ENCODE results near the gene CCNL1. TPM values are rescaled to one million over a fixed set of nuclear protein-coding genes. Genes with fewer than 3 reads are reported as not detected.

Gene CCNL1
- total RNA-seq, 1 donor from 2014 or later, result 222 TPM

DNA sequence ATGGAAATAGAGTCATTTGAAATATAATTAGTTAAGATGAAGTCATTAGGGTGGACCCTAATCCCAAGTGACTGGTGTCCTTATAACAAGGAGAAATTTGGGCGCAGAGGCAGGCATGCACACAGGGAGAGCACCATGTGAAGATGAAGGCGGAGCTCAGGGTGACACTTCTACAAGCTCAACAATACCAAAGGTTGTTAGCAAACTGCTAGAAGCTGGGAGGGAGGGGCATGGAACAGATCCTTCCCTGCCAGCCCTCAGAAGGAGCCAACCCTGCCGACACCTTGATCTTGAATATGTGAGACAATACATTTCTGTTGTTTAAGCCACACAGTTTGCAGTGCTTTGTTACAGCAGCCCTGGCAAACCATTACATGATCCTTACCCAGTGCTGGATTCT lies 57.8 kb downstream of the CCNL1 start:
- TF ChIP-seq, protein P1, sequence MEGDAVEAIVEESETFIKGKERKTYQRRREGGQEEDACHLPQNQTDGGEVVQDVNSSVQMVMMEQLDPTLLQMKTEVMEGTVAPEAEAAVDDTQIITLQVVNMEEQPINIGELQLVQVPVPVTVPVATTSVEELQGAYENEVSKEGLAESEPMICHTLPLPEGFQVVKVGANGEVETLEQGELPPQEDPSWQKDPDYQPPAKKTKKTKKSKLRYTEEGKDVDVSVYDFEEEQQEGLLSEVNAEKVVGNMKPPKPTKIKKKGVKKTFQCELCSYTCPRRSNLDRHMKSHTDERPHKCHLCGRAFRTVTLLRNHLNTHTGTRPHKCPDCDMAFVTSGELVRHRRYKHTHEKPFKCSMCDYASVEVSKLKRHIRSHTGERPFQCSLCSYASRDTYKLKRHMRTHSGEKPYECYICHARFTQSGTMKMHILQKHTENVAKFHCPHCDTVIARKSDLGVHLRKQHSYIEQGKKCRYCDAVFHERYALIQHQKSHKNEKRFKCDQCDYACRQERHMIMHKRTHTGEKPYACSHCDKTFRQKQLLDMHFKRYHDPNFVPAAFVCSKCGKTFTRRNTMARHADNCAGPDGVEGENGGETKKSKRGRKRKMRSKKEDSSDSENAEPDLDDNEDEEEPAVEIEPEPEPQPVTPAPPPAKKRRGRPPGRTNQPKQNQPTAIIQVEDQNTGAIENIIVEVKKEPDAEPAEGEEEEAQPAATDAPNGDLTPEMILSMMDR (IDR thresholded peaks at IDR 0.05), result no peak
- POLR2A ChIA-PET, result interaction anchor here (0.6 to 1.5 kb wide), 3 partner anchors 13 to 605 kb away, joined by 4 to 6 read pairs (median 5); partner anchors contain the start of gene CCNL1
- no peak overlapping the region for H3K27ac Mint-ChIP-seq
- CTCF ChIA-PET, result no interaction called here
- ATAC-seq (ENCODE audit: low read depth) (no peak), DNase-seq (no peak)
- H3K36me3 Mint-ChIP-seq (ENCODE audit: low read depth), result no peaks in the 10 kb centered on the region
- intact Hi-C loops (cut with micrococcal nuclease), result no loop called here
- no peak overlapping the region for H3K4me3 Mint-ChIP-seq
- peaks cover 30% of the 10 kb centered on the region for H3K4me1 Mint-ChIP-seq
- H3K9me3 Mint-ChIP-seq, result no peaks in the 10 kb centered on the region
- H3K27me3 Mint-ChIP-seq, result no peaks in the 10 kb centered on the region

- DNase-seq (no peak), ATAC-seq (ENCODE audit: low read depth) (no peak)
- ChIA-PET CTCF (no interaction called here), POLR2A (interaction anchor here (0.5 to 1.5 kb wide), 2 partner anchors 13 to 59 kb away, joined by 3 to 6 read pairs; no protein-coding TSS in a partner anchor)
- no peaks in the 10 kb centered on the region for H3K36me3 Mint-ChIP-seq (ENCODE audit: low read depth)
- no peak overlapping the region for H3K27ac Mint-ChIP-seq
- H3K4me1 Mint-ChIP-seq, result peaks cover 30% of the 10 kb centered on the region
- no peaks in the 10 kb centered on the region for H3K27me3 Mint-ChIP-seq
- no peaks in the 10 kb centered on the region for H3K9me3 Mint-ChIP-seq
- TF ChIP-seq, protein P1 (IDR thresholded peaks at IDR 0.05), result no peak
- intact Hi-C loops (cut with micrococcal nuclease), result no loop called here
- no peak overlapping the region for H3K4me3 Mint-ChIP-seq
Measured at GRCh38 chr3:157101486-157101885, 58.5 kb downstream of the CCNL1 start.

DNA sequence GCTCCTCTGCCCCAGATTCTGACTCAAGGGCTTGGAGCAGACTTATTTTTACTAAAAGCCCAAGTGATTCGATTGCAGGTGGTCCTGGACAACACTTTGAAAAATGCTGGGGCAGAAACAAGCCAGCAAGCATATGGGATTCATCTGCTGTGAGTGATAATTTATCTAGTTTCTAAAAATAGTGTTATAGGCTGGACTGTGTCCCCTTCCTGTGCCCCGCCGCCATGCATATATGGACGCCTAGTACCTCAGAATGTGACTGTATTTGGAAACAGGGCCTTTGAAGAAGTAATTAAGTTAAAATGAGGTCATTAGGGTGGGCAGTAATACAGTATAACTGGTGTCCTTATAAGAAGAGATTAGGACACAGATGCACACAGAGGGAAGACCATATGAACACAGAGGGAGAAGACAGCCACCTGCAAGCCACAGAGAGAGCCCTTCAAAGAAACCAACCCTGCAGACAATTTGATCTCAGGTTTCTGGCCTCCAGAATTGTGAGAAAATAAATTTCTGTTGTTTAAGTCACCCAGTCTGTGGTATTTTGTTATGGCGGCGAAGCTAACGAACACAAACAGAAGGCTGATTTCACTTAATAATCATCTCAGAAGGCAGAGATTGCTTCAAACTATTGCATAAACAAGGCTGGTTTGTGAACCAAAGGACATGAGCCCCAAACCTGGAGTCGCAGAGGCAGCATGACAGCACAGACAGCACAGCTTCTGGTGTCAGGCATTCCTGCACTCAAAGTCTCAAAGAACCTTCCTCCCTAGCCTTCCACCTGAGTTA lies 59.1 kb downstream of the CCNL1 start:
- CTCF ChIA-PET, result no interaction called here
- H3K36me3 Mint-ChIP-seq (ENCODE audit: low read depth), result no peaks in the 10 kb centered on the region
- H3K4me1 Mint-ChIP-seq, result peaks cover 28% of the 10 kb centered on the region
- H3K27me3 Mint-ChIP-seq, result no peaks in the 10 kb centered on the region
- DNase-seq (no peak), ATAC-seq (ENCODE audit: low read depth) (no peak)
- H3K27ac Mint-ChIP-seq, result no peak overlapping the region
- intact Hi-C loops (cut with micrococcal nuclease), result no loop called here
- H3K4me3 Mint-ChIP-seq, result no peak overlapping the region
- no peaks in the 10 kb centered on the region for H3K9me3 Mint-ChIP-seq
- POLR2A ChIA-PET, result interaction anchor here (0.5 to 1.5 kb wide), 2 partner anchors 12 to 60 kb away, joined by 3 to 6 read pairs; no protein-coding TSS in a partner anchor
- TF ChIP-seq, protein P1 (IDR thresholded peaks at IDR 0.05), result no peak

DNA sequence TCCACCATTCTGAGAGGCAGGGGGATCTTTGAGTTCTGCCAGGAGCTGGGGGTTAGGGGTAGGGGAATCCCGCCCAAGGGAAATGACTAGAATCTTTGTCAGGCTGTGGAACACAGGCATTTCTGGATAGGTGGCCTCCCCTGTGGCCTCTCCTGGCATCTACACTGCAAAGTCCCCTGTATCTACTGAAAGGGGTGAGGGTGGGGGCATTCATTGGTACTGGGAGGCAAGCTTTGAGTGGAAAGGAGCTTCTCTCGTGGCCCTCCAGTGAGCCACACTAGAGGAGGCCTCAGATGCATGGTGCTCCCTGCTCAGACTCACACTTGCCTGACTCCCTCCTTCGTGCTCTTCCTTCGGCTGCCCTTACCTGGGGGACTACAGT lies 59.9 kb downstream of the CCNL1 start:
- Mint-ChIP-seq H3K9me3 (no peaks in the 10 kb centered on the region), H3K4me1 (peaks cover 21% of the 10 kb centered on the region), H3K27ac (no peak overlapping the region), H3K4me3 (no peak overlapping the region), H3K27me3 (no peaks in the 10 kb centered on the region), H3K36me3 (ENCODE audit: low read depth) (no peaks in the 10 kb centered on the region)
- TF ChIP-seq, protein P1 (IDR thresholded peaks at IDR 0.05), result no peak
- DNase-seq (no peak), ATAC-seq (ENCODE audit: low read depth) (no peak)
- ChIA-PET CTCF (interaction anchor here (1.4 kb wide), 1 partner anchor 11 kb away, joined by 4 read pairs; no protein-coding TSS in a partner anchor), POLR2A (no interaction called here)
- intact Hi-C loops (cut with micrococcal nuclease), result no loop called here

DNA sequence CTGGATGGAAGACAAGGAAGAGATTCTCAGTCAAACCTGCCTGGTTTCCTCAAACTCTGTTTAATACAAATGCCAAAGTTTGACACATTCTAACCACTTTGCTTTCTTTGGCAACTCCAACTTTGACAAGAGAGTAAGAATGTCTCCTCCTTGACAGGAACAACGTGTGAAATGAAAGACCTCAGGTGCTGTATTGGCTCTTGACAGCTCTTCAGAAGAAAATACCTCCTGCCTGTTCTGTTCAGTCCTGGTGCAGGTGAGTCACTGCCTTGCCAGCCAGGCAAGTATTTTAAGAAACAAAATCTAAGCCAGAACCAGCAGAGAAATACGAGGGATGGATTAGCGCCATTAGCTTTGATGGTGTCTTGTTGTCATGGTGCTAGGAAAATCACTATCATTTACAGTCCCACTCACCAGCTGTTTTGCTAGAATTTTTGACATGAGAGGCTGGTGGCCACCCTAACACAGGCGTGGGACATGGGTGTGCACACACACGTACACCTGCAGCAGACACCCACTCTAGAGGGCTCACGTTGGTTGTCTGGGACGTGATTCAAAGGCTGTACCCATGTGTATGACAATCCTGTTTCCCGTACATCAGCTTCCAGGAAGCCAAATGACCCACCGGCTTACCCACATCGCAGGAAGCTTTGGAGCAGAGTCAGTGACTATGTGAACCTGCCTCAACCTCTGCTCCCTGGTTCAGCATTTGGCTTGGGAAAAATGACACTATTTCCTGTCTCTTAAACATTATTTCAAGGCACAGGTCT lies 60.4 kb downstream of the CCNL1 start:
- no peaks in the 10 kb centered on the region for H3K9me3 Mint-ChIP-seq
- H3K4me1 Mint-ChIP-seq, result peaks cover 16% of the 10 kb centered on the region
- H3K27me3 Mint-ChIP-seq, result no peaks in the 10 kb centered on the region
- H3K36me3 Mint-ChIP-seq (ENCODE audit: low read depth), result no peaks in the 10 kb centered on the region
- DNase-seq, result no peak
- POLR2A ChIA-PET, result interaction anchor here (1.5 kb wide), 1 partner anchor 10 kb away, joined by 7 read pairs; no protein-coding TSS in a partner anchor
- TF ChIP-seq, protein P1 (IDR thresholded peaks at IDR 0.05), result no peak
- no peak overlapping the region for H3K4me3 Mint-ChIP-seq
- ATAC-seq (ENCODE audit: low read depth), result no peak
- CTCF ChIA-PET, result interaction anchor here (1.2 to 1.4 kb wide), 2 partner anchors 10 to 38 kb away, joined by 3 to 4 read pairs; no protein-coding TSS in a partner anchor
- no peak overlapping the region for H3K27ac Mint-ChIP-seq
- intact Hi-C loops (cut with micrococcal nuclease), result no loop called here
